IPS-18c (cell line): ENCODE data around the gene SEMA5B.

Experiments used
- H3K4me3 ChIP-seq: 2 replicates; pipeline ENCODE4 v1.7.0; 2013; ENCODE audit warnings: low read depth, mild to moderate bottlenecking, low read length, moderate library complexity; ENCODE audit not compliant: insufficient read depth
- H3K9me3 ChIP-seq: one replicate; pipeline ENCODE4 v1.6.1; 2013; ENCODE audit warnings: mild to moderate bottlenecking, low read length, moderate library complexity; ENCODE audit not compliant: control insufficient read depth, insufficient read depth

Gene SEMA5B

GRCh38 chr3:122913539-122914100 is 113.9 kb downstream of the SEMA5B start:
- Histone ChIP-seq H3K4me3 (no peak overlapping the region), H3K9me3 (no peaks in the 10 kb centered on the region)

GRCh38 chr3:122912772-122913538 is 114.6 kb downstream of the SEMA5B start:
- no peaks in the 10 kb centered on the region for H3K9me3 ChIP-seq
- H3K4me3 ChIP-seq = no peak overlapping the region

- no peaks in the 10 kb centered on the region for H3K9me3 ChIP-seq
- no peak overlapping the region for H3K4me3 ChIP-seq
These were observed 115.7 kb downstream of the SEMA5B start for GRCh38 chr3:122911901-122912300.

GRCh38 chr3:122908251-122908650 is 119.3 kb downstream of the SEMA5B start:
- H3K9me3 ChIP-seq = no peaks in the 10 kb centered on the region
- H3K4me3 ChIP-seq = no peak overlapping the region

GRCh38 chr3:122907471-122907870 is 120.1 kb downstream of the SEMA5B start:
- no peaks in the 10 kb centered on the region for H3K9me3 ChIP-seq
- no peak overlapping the region for H3K4me3 ChIP-seq

- H3K9me3 ChIP-seq = no peaks in the 10 kb centered on the region
- H3K4me3 ChIP-seq = no peak overlapping the region
These were observed 124.4 kb downstream of the SEMA5B start for GRCh38 chr3:122903171-122903570.

GRCh38 chr3:122902326-122902725 is 125.2 kb downstream of the SEMA5B start:
- H3K9me3 ChIP-seq = no peaks in the 10 kb centered on the region
- no peak overlapping the region for H3K4me3 ChIP-seq

GRCh38 chr3:122898298-122898697 is 129.3 kb downstream of the SEMA5B start:
- H3K9me3 ChIP-seq = no peaks in the 10 kb centered on the region
- no peak overlapping the region for H3K4me3 ChIP-seq

GRCh38 chr3:122893754-122894668 is 133.6 kb downstream of the SEMA5B start:
- Histone ChIP-seq H3K9me3 (no peaks in the 10 kb centered on the region), H3K4me3 (no peak overlapping the region)

GRCh38 chr3:122893282-122893681 is 134.3 kb downstream of the SEMA5B start:
- Histone ChIP-seq H3K4me3 (no peak overlapping the region), H3K9me3 (no peaks in the 10 kb centered on the region)

- H3K4me3 ChIP-seq = no peak overlapping the region
- H3K9me3 ChIP-seq = no peaks in the 10 kb centered on the region
These were observed 135.2 kb downstream of the SEMA5B start for GRCh38 chr3:122892118-122892960.

GRCh38 chr3:122890720-122891220 is 136.8 kb downstream of the SEMA5B start:
- Histone ChIP-seq H3K9me3 (no peaks in the 10 kb centered on the region), H3K4me3 (no peak overlapping the region)

GRCh38 chr3:122890077-122890719 is 137.4 kb downstream of the SEMA5B start:
- no peaks in the 10 kb centered on the region for H3K9me3 ChIP-seq
- H3K4me3 ChIP-seq = no peak overlapping the region

- H3K4me3 ChIP-seq = no peak overlapping the region
- H3K9me3 ChIP-seq = no peaks in the 10 kb centered on the region
These were observed 140.6 kb downstream of the SEMA5B start for GRCh38 chr3:122886946-122887345.

- H3K9me3 ChIP-seq = no peaks in the 10 kb centered on the region
- no peak overlapping the region for H3K4me3 ChIP-seq
These were observed 141.3 kb downstream of the SEMA5B start for GRCh38 chr3:122886251-122886650.

- H3K9me3 ChIP-seq = no peaks in the 10 kb centered on the region
- H3K4me3 ChIP-seq = no peak overlapping the region
These were observed 145.1 kb downstream of the SEMA5B start for GRCh38 chr3:122882361-122882947.
